ENCODE measurements around the gene NEUROD4. TPM values are rescaled to one million over a fixed set of nuclear protein-coding genes. Genes with fewer than 3 reads are reported as not detected.

NEUROD4 gene
- total and polyA plus RNA-seq, 2 experiments from 2014 or later, result 0.07 to 0.13 TPM

DNA sequence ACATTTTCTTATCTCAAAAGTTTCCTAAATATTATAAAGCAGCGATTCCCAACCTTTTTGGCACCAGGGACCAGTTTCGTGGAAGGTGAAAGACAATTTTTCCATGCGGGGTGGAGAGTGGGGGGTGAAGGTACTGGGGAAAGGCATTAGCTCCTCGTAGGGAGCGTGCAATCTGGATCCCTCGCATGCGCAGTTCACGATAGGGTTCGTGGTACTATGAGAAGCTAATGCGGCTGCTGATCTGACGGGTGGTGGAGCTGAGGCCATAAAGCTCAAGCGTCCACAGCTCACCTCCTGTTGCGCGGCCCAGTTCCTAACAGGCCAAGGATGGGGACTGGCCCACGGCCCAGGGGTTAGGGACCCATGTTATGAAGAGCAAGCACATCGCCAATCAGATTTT, 29.9 kb downstream of the NEUROD4 start:
- Histone ChIP-seq H4K20me1 (replicated peaks; ENCODE audit: insufficient read depth) (no peaks in the 10 kb centered on the region), H3K4me1 (ENCODE audit: insufficient read depth) (peaks cover 3% of the 10 kb centered on the region), H3K27me3 (ENCODE audit: insufficient read depth) (no peaks in the 10 kb centered on the region), H3K36me3 (ENCODE audit: insufficient read depth) (no peaks in the 10 kb centered on the region), H3K4me2 (no peak overlapping the region), H3K79me2 (replicated peaks; ENCODE audit: insufficient read depth) (no peaks in the 10 kb centered on the region), H3F3A (replicated peaks; ENCODE audit: low read depth) (no peaks in the 10 kb centered on the region), H3K9me2 (ENCODE audit: insufficient read depth) (no peaks in the 10 kb centered on the region), H3K27ac (ENCODE audit: low read depth) (no peak overlapping the region), H3K4me3 (no peak overlapping the region), H2AFZ (no peak overlapping the region)
- ATAC-seq (no peak), DNase-seq (ENCODE audit: low spot score) (no peak)
- Mint-ChIP-seq H3K27me3 (ENCODE audit: insufficient read depth, low read depth, poor library complexity) (peaks cover 3% of the 10 kb centered on the region), H3K9me3 (no peaks in the 10 kb centered on the region), H3K36me3 (ENCODE audit: low read depth) (no peaks in the 10 kb centered on the region), H3K4me1 (peaks cover 6% of the 10 kb centered on the region), H3K27ac (no peak overlapping the region), H3K4me3 (no peak overlapping the region)
- TF ChIP-seq ZNF331 (CRISPR knock-in tag; IDR thresholded peaks at IDR 0.05; ENCODE audit: low read depth) (no peak), EZH2phosphoT487 (IDR thresholded peaks at IDR 0.05; ENCODE audit: unreplicated experiment) (no peak), NANOG (IDR thresholded peaks at IDR 0.05; ENCODE audit: borderline replicate concordance) (no peak), POLR2AphosphoS5 (IDR thresholded peaks at IDR 0.05; ENCODE audit: low read depth) (no peak), CREB1 (CRISPR knock-in tag; IDR thresholded peaks at IDR 0.05; ENCODE audit: low read depth) (no peak), ZNF114 (CRISPR knock-in tag; IDR thresholded peaks at IDR 0.05) (no peak), STAT1 (IDR thresholded peaks at IDR 0.05; ENCODE audit: unreplicated experiment) (no peak), JUNB (IDR thresholded peaks at IDR 0.05; ENCODE audit: unreplicated experiment) (no peak), EZH2 (IDR thresholded peaks at IDR 0.05; ENCODE audit: low read depth, unreplicated experiment) (no peak)
- TF ChIP-seq, protein P1, sequence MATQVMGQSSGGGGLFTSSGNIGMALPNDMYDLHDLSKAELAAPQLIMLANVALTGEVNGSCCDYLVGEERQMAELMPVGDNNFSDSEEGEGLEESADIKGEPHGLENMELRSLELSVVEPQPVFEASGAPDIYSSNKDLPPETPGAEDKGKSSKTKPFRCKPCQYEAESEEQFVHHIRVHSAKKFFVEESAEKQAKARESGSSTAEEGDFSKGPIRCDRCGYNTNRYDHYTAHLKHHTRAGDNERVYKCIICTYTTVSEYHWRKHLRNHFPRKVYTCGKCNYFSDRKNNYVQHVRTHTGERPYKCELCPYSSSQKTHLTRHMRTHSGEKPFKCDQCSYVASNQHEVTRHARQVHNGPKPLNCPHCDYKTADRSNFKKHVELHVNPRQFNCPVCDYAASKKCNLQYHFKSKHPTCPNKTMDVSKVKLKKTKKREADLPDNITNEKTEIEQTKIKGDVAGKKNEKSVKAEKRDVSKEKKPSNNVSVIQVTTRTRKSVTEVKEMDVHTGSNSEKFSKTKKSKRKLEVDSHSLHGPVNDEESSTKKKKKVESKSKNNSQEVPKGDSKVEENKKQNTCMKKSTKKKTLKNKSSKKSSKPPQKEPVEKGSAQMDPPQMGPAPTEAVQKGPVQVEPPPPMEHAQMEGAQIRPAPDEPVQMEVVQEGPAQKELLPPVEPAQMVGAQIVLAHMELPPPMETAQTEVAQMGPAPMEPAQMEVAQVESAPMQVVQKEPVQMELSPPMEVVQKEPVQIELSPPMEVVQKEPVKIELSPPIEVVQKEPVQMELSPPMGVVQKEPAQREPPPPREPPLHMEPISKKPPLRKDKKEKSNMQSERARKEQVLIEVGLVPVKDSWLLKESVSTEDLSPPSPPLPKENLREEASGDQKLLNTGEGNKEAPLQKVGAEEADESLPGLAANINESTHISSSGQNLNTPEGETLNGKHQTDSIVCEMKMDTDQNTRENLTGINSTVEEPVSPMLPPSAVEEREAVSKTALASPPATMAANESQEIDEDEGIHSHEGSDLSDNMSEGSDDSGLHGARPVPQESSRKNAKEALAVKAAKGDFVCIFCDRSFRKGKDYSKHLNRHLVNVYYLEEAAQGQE (IDR thresholded peaks at IDR 0.05; ENCODE audit: unreplicated experiment), result no peak
- TF ChIP-seq, protein P2, sequence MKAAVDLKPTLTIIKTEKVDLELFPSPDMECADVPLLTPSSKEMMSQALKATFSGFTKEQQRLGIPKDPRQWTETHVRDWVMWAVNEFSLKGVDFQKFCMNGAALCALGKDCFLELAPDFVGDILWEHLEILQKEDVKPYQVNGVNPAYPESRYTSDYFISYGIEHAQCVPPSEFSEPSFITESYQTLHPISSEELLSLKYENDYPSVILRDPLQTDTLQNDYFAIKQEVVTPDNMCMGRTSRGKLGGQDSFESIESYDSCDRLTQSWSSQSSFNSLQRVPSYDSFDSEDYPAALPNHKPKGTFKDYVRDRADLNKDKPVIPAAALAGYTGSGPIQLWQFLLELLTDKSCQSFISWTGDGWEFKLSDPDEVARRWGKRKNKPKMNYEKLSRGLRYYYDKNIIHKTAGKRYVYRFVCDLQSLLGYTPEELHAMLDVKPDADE (IDR thresholded peaks at IDR 0.05), result no peak
- TF ChIP-seq, protein P3, sequence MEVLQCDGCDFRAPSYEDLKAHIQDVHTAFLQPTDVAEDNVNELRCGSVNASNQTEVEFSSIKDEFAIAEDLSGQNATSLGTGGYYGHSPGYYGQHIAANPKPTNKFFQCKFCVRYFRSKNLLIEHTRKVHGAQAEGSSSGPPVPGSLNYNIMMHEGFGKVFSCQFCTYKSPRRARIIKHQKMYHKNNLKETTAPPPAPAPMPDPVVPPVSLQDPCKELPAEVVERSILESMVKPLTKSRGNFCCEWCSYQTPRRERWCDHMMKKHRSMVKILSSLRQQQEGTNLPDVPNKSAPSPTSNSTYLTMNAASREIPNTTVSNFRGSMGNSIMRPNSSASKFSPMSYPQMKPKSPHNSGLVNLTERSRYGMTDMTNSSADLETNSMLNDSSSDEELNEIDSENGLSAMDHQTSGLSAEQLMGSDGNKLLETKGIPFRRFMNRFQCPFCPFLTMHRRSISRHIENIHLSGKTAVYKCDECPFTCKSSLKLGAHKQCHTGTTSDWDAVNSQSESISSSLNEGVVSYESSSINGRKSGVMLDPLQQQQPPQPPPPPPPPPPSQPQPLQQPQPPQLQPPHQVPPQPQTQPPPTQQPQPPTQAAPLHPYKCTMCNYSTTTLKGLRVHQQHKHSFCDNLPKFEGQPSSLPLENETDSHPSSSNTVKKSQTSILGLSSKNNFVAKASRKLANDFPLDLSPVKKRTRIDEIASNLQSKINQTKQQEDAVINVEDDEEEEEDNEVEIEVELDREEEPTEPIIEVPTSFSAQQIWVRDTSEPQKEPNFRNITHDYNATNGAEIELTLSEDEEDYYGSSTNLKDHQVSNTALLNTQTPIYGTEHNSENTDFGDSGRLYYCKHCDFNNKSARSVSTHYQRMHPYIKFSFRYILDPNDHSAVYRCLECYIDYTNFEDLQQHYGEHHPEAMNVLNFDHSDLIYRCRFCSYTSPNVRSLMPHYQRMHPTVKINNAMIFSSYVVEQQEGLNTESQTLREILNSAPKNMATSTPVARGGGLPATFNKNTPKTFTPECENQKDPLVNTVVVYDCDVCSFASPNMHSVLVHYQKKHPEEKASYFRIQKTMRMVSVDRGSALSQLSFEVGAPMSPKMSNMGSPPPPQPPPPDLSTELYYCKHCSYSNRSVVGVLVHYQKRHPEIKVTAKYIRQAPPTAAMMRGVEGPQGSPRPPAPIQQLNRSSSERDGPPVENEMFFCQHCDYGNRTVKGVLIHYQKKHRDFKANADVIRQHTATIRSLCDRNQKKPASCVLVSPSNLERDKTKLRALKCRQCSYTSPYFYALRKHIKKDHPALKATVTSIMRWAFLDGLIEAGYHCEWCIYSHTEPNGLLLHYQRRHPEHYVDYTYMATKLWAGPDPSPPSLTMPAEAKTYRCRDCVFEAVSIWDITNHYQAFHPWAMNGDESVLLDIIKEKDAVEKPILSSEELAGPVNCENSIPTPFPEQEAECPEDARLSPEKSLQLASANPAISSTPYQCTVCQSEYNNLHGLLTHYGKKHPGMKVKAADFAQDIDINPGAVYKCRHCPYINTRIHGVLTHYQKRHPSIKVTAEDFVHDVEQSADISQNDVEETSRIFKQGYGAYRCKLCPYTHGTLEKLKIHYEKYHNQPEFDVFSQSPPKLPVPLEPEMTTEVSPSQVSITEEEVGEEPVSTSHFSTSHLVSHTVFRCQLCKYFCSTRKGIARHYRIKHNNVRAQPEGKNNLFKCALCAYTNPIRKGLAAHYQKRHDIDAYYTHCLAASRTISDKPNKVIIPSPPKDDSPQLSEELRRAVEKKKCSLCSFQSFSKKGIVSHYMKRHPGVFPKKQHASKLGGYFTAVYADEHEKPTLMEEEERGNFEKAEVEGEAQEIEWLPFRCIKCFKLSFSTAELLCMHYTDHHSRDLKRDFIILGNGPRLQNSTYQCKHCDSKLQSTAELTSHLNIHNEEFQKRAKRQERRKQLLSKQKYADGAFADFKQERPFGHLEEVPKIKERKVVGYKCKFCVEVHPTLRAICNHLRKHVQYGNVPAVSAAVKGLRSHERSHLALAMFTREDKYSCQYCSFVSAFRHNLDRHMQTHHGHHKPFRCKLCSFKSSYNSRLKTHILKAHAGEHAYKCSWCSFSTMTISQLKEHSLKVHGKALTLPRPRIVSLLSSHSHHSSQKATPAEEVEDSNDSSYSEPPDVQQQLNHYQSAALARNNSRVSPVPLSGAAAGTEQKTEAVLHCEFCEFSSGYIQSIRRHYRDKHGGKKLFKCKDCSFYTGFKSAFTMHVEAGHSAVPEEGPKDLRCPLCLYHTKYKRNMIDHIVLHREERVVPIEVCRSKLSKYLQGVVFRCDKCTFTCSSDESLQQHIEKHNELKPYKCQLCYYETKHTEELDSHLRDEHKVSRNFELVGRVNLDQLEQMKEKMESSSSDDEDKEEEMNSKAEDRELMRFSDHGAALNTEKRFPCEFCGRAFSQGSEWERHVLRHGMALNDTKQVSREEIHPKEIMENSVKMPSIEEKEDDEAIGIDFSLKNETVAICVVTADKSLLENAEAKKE (CRISPR knock-in tag; IDR thresholded peaks at IDR 0.05), result no peak
- TF ChIP-seq, protein P4, sequence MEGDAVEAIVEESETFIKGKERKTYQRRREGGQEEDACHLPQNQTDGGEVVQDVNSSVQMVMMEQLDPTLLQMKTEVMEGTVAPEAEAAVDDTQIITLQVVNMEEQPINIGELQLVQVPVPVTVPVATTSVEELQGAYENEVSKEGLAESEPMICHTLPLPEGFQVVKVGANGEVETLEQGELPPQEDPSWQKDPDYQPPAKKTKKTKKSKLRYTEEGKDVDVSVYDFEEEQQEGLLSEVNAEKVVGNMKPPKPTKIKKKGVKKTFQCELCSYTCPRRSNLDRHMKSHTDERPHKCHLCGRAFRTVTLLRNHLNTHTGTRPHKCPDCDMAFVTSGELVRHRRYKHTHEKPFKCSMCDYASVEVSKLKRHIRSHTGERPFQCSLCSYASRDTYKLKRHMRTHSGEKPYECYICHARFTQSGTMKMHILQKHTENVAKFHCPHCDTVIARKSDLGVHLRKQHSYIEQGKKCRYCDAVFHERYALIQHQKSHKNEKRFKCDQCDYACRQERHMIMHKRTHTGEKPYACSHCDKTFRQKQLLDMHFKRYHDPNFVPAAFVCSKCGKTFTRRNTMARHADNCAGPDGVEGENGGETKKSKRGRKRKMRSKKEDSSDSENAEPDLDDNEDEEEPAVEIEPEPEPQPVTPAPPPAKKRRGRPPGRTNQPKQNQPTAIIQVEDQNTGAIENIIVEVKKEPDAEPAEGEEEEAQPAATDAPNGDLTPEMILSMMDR (conservative IDR thresholded peaks at IDR 0.05; ENCODE audit: low read depth in 2 of 2), result no peak
